NCI-H146 treated with DMSO at 0.1 percent for 48 hours (cell line): ENCODE measurements around the gene TMEM26.
"Not testable (repeated sequence)": the region's sequence is repeated elsewhere in the genome, so short reads cannot be mapped to it uniquely, and the experiment has no call there.

ENCODE experiments used
- DNase-seq: peaks from one replicate; lab custom pipeline; 2025; ENCODE audit not compliant: unreplicated experiment; lab: John Stamatoyannopoulos, UW

TMEM26 gene

DNA sequence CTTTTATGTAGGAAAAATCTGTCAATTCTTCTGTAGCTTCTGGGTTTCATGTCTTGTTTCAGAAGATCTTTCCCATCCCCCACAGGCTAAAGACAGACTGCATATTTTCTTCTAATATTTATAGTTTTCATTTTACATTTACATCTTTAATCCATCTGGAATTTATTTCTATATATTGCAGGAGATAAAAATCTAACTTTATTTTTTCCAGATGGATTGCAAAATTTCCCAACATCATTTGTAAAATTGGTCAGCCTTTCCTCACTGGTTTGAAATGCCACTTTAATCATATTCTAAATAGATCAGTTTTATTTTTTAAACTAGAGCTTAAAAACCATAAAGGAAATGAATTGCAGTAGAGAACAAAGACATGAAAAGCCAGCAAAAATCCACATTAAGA lies 46.9 kb downstream of the TMEM26 start:
- no peak for DNase-seq

GRCh38 chr10:61404751-61405150 lies 48.4 kb downstream of the TMEM26 start:
- DNase-seq = no peak

- no peak for DNase-seq
Measured at GRCh38 chr10:61400524-61400923, 52.7 kb downstream of the TMEM26 start.

DNA sequence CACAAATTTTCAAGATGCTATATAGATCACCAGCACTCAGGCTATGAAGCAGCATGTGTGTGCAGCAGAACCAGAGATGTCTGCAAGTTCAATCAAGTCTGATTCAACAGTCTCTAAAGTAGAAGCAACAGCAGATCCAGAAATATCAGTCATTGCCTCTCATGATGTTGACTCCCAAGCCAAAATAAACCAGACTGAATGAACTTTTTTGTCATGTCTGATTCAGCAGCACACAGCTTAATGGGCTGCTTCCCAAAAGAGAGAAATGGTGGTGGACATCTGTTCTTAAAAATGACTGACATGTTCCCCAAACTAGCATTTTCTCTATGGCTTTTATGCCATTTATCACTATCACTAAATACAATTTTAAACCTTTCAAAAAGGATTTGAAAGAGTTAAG lies 53.8 kb downstream of the TMEM26 start:
- no peak for DNase-seq

GRCh38 chr10:61398366-61399129 lies 54.6 kb downstream of the TMEM26 start:
- DNase-seq = no peak

GRCh38 chr10:61397175-61397986 lies 55.8 kb downstream of the TMEM26 start:
- no peak for DNase-seq

- DNase-seq = no peak
Measured at GRCh38 chr10:61391281-61391680, 61.9 kb downstream of the TMEM26 start.

- DNase-seq = no peak
Measured at GRCh38 chr10:61390851-61391250, 62.3 kb downstream of the TMEM26 start.

DNA sequence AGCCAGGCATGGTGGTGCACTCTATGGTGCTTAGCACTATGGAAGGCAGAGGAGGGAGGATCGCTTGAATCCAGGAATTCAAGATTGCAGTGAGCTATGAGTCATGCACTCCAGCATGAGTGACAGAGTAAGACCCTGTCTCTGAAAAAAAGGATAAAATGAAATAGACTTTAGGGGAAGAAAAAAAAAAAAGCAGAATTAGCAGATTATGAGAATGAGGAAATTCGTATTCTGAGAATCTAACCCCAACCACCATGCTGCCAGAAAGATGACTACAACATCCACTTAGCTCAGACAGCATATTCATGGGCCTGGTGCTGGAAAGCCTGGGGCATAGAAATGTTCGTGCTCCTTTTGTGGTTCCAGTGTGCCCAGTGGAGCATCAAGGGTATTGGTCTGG lies 63.3 kb downstream of the TMEM26 start:
- no peak for DNase-seq

DNA sequence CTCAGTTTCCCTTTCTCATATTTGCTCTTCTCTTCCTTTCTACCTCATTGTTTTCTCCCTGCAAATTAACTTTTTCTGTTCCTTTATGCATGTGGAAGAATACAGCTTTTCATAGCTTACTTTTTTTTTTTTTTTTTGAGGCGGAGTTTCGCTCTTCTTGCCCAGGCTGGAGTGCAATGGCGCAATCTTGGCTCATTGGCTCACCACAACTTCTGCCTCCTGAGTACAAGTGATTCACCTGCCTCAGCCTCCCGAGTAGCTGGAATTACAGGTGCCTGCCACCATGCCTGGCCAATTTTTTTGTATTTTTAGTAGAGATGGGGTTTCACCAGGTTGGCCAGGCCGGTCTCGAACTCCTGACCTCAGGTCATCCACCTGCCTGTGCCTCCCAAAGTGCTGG lies 64.2 kb downstream of the TMEM26 start:
- DNase-seq = not testable (repeated sequence)

DNA sequence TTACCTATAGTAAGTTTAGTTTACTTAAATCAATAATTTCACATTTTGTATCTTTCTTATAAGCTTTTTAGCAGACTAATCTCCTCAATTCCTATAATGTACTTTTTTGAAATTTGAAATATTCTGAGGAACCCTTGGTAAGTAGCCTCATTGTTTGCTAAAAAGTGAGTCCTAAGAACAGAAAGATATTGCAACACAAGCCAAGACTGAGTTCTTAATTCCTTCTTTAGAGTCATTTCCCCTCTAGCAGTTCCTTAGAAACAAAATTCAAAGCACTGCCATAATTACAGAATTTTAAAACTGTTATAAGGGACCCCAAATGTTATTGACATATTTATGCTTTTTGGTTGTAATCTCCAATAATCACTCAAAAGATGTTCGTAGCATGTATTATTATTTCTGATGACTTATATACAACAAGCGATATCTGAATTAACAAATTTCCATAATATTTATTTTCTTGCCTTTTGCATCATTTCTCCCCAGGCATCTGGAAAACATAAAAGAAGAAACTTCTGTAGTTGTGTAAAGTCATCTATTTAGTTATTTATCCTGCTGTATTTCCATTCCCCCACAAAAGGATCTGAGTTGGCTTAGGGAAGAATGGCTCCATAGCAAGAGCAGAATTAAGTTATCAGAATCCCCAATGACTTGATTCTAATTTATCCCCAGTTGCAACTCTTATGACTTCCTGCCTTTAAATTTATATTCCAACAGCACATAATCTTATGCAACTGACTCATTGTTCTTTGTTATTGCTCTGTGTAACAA lies 67.8 kb downstream of the TMEM26 start:
- no peak for DNase-seq

DNA sequence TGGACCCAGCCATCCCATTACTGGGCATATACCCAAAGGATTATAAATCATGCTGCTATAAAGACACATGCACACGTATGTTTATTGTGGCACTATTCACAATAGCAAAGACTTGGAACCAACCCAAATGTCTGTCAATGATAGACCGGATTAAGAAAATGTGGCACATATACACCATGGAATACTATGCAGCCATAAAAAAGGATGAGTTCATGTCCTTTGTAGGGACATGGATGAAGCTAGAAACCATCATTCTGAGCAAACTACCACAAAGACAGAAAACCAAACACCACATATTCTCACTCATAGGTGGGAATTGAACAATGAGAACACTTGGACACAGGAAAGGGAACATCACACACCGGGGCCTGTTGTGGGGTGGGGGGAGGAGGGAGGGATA lies 72.0 kb downstream of the TMEM26 start:
- DNase-seq = not testable (repeated sequence)

DNA sequence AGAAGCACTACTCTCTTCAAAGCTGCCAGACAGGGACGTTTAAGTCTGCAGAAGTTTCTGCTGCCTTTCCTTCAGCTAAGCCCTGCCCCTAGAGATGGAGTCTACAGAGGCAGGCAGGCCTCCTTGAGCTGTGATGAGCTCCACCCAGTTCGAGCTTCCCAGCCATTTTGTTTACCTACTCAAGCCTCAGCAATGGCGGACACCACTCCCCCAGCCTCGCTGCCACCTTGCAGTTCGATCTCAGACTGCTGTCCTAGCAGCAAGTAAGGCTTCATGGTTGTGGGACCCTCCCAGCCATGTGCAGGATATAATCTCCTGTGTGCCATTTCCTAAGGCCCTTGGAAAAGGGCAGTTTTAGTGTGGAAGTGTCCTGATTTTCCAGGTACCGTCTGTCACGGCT lies 74.3 kb downstream of the TMEM26 start:
- no peak for DNase-seq

- DNase-seq = no peak
Measured at GRCh38 chr10:61376908-61377368, 76.2 kb downstream of the TMEM26 start.

DNA sequence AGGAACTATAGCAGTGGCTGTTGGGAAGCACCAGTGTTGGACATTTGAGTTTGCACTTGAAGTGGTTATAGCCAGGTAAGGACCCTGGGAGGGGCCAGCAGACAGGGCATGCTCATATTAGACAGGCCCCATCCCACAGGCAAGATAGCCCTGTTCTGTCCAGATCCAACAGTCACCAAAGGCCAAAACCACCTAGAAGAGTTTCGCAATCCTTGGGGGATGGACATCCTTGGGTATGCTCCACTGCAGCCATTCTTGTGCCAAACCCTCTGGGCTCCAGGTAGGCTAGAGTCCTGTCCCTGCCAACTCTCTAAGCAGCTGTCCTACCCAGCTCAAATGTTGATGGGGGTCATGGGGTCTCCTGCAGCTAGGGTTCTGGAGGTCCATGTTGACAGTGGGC lies 76.8 kb downstream of the TMEM26 start:
- DNase-seq = no peak

- no peak for DNase-seq
Measured at GRCh38 chr10:61366365-61366764, 86.8 kb downstream of the TMEM26 start.

GRCh38 chr10:61364619-61365018 lies 88.6 kb downstream of the TMEM26 start:
- no peak for DNase-seq

GRCh38 chr10:61363006-61363405 lies 90.2 kb downstream of the TMEM26 start:
- no peak for DNase-seq

GRCh38 chr10:61359452-61359851 lies 93.7 kb downstream of the TMEM26 start:
- no peak for DNase-seq

GRCh38 chr10:61357687-61358086 lies 95.5 kb downstream of the TMEM26 start:
- DNase-seq = no peak
